B cell (primary cell): ENCODE measurements around the gene CLCF1. TPM values are rescaled to one million over a fixed set of nuclear protein-coding genes. Genes with fewer than 3 reads are reported as not detected.

Experiments
- ATAC-seq: fragments of 200-7000 bp; cut with Tn5 transposase; one replicate; pipeline ENCODE4 v1.10.0; 2021; ENCODE audit warnings: low read depth, mild to moderate bottlenecking, moderate number of reproducible peaks, moderate library complexity
- CTCF ChIA-PET: fragments of 350-600 bp; sonication (Branson Sonifier 250); formaldehyde crosslinking; loops from one replicate; lab custom pipeline; 2021; ENCODE audit warnings: antibody characterized with exemption, inconsistent platforms; lab: Charles Lee
- POLR2A ChIA-PET: fragments of 350-600 bp; sonication (Branson Sonifier 250); formaldehyde crosslinking; loops from one replicate; lab custom pipeline; 2021; ENCODE audit warnings: antibody characterized with exemption; lab: Charles Lee
- DNase-seq: peaks from one replicate; pipeline ENCODE4 v3.0.0; 2013
- H2AFZ ChIP-seq: 2 replicates; pipeline ENCODE4 v1.6.1; 2012; ENCODE audit warnings: mild to moderate bottlenecking, low read depth, low read length; ENCODE audit not compliant: insufficient read depth, poor library complexity, severe bottlenecking
- H3K27ac ChIP-seq, 2 donors: 1 replicate in 1 of 2; 2 replicates in 1 of 2; pipeline ENCODE4 v1.5.1; 2012 to 2013; ENCODE audit warnings: low read length in 2 of 2, mild to moderate bottlenecking in 2 of 2, moderate library complexity in 1 of 2
- H3K27me3 ChIP-seq, 4 experiments: fragments of 200-600 bp in 1 of 4; sonication (generic) in 1 of 4; replicated peaks in 1 of 4; 1 replicate in 2 of 4; 2 replicates in 2 of 4; pipeline versions ENCODE4 v1.6.1 to v1.7.0; 2013 to 2016; ENCODE audit warnings: low read length in 3 of 4, mild to moderate bottlenecking in 2 of 4, mixed read lengths in 1 of 4, moderate library complexity in 1 of 4; ENCODE audit not compliant: insufficient read depth in 4 of 4, control insufficient read depth in 3 of 4; ENCODE audit errors: control extremely low read depth in 1 of 4
- H3K36me3 ChIP-seq, 2 experiments: replicated peaks in 1 of 2; 1 replicate in 1 of 2; 2 replicates in 1 of 2; pipeline versions ENCODE4 v1.6.1 to v1.7.1; 2013; ENCODE audit warnings: low read length in 1 of 2; ENCODE audit not compliant: insufficient read depth in 2 of 2, control insufficient read depth in 1 of 2; ENCODE audit errors: control extremely low read depth in 1 of 2, extremely low read depth in 1 of 2
- H3K4me1 ChIP-seq, 2 donors: fragments of 200-600 bp in 1 of 2; sonication (generic) in 1 of 2; 1 replicate in 1 of 2; 2 replicates in 1 of 2; pipeline versions ENCODE4 v1.5.1 to v1.6.1; 2013 to 2017; ENCODE audit warnings: low read length in 2 of 2; ENCODE audit not compliant: control insufficient read depth in 2 of 2, insufficient read depth in 2 of 2
- H3K4me2 ChIP-seq: replicated peaks from 2 replicates; pipeline ENCODE3; 2012; ENCODE audit warnings: mild to moderate bottlenecking, low read depth, low read length; ENCODE audit not compliant: poor library complexity, severe bottlenecking
- H3K4me3 ChIP-seq, 5 experiments: fragments of 200-600 bp in 1 of 5; sonication (generic) in 1 of 5; 1 replicate in 3 of 5; 2 replicates in 2 of 5; pipeline versions ENCODE4 v1.5.1 to v1.7.0; 2011 to 2016; ENCODE audit warnings: low read length in 4 of 5, mild to moderate bottlenecking in 4 of 5, low read depth in 2 of 5, control low read depth in 1 of 5, moderate library complexity in 1 of 5; ENCODE audit not compliant: insufficient read depth in 1 of 5; ENCODE audit errors: control extremely low read depth in 1 of 5, extremely low read depth in 1 of 5
- H3K79me2 ChIP-seq: fragments of 200-600 bp; sonication (generic); one replicate; pipeline ENCODE4 v1.6.0; 2016; ENCODE audit warnings: low read length; ENCODE audit not compliant: control insufficient read depth, insufficient read depth
- H3K9ac ChIP-seq: fragments of 200-600 bp; sonication (generic); 2 replicates; pipeline ENCODE4 v1.6.1; 2017; ENCODE audit warnings: mild to moderate bottlenecking, low read length, moderate library complexity
- H3K9me3 ChIP-seq, 3 donors: one replicate each; pipeline versions ENCODE4 v1.6.1 to v1.7.1; 2013; ENCODE audit warnings: low read length in 2 of 3; ENCODE audit not compliant: control insufficient read depth in 2 of 3, insufficient read depth in 1 of 3; ENCODE audit errors: control extremely low read depth in 1 of 3
- H4K20me1 ChIP-seq: 2 replicates; pipeline ENCODE4 v1.6.0; 2012; ENCODE audit warnings: mild to moderate bottlenecking, low read length; ENCODE audit not compliant: insufficient read depth, control insufficient read depth, poor library complexity, severe bottlenecking
- H3K27ac Mint-ChIP-seq: one replicate; pipeline ENCODE4 v1.8.0; 2021; ENCODE audit warnings: mixed read lengths
- H3K27me3 Mint-ChIP-seq: one replicate; pipeline ENCODE4 v1.8.0; 2021; ENCODE audit warnings: mixed read lengths
- H3K4me1 Mint-ChIP-seq: one replicate; pipeline ENCODE4 v1.8.0; 2021; ENCODE audit warnings: mixed read lengths
- H3K4me3 Mint-ChIP-seq: one replicate; pipeline ENCODE4 v1.8.0; 2021; ENCODE audit warnings: mixed read lengths
- H3K9me3 Mint-ChIP-seq: one replicate; pipeline ENCODE4 v1.8.0; 2022; ENCODE audit warnings: mixed read lengths; ENCODE audit not compliant: insufficient read depth
- CTCF ChIP-seq: fragments of 200-600 bp; IDR thresholded peaks from one replicate; pipeline ENCODE4 v1.8.0; 2022; ENCODE audit warnings: antibody characterized with exemption, mild to moderate bottlenecking
- EZH2 ChIP-seq: IDR thresholded peaks from 2 replicates; pipeline ENCODE4 v1.6.1; 2012; ENCODE audit warnings: borderline replicate concordance, low read depth, mild to moderate bottlenecking, moderate library complexity, low read length; ENCODE audit not compliant: insufficient read depth, poor library complexity, severe bottlenecking
- WGBS: methylation state at CpG from one replicate; pipeline ENCODE4 v1.1.5; 2013; ENCODE audit warnings: missing lambda C conversion rate; ENCODE audit not compliant: insufficient coverage; 5-methylcytosine and 5-hydroxymethylcytosine counted together
- intact Hi-C: fragments of 100-400 bp; cut with micrococcal nuclease; formaldehyde crosslinking; loops from one replicate; pipeline ENCODE4 v1.10.0; 2022
- polyA plus RNA-seq: library from polyadenylated mRNA; depleted of rRNA; stranded (reverse); fragments of >200 nt; gene quantifications from 2 replicates; pipeline ENCODE4 v1.2.3, GENCODE V29; 2012
- total RNA-seq, 2 donors: library from RNA; stranded (reverse); fragments of 120-200 nt in 1 of 2; gene quantifications; 1 replicate in 1 of 2; 2 replicates in 1 of 2; pipeline versions ENCODE4 v1.2.3 to v1.2.4, GENCODE V29; 2013 to 2022

Gene CLCF1
- total and polyA plus RNA-seq, 2 donors (not counting 1 experiment from before 2014, with no cell fraction given) = 29.1 to 44.6 TPM

- DNase-seq (no peak), ATAC-seq (no peak)
- Histone ChIP-seq H3K4me3 (no peak overlapping the region), H3K4me2 (peak overlapping the region; percentile 89), H4K20me1 (peaks cover 9% of the 10 kb centered on the region), H3K4me1 (peaks cover 89 to 95% of the 10 kb centered on the region in 2 donors), H3K9ac (no peak overlapping the region), H3K79me2 (peaks cover 31% of the 10 kb centered on the region), H3K27ac (no peak overlapping the region), H2AFZ (no peak overlapping the region), H3K27me3 (no peaks in the 10 kb centered on the region), H3K36me3 (peaks cover 0 to 21% of the 10 kb centered on the region in 2 experiments), H3K9me3 (peaks cover 0 to 2% (median 0%) of the 10 kb centered on the region in 3 donors)
- H3K4me3 Mint-ChIP-seq = peak overlapping the region; percentile 91
- no peaks in the 10 kb centered on the region for H3K27me3 Mint-ChIP-seq
- WGBS = 40% methylated on average over 7 of the region's 9 CpGs
- ChIA-PET POLR2A (interaction anchor here (0.6 to 4.8 kb wide), 14 partner anchors 8 to 135 kb away, joined by 3 to 79 read pairs (median 9); partner anchors contain the start of genes CLCF1, CORO1B, POLD4 and PPP1CA), CTCF (interaction anchor here (0.6 to 3.8 kb wide), 13 partner anchors 8 to 190 kb away, joined by 3 to 48 read pairs (median 3); partner anchors contain the start of genes PITPNM1, PPP1CA, PTPRCAP and TBC1D10C)
- TF ChIP-seq CTCF = no peak
- H3K4me1 Mint-ChIP-seq = peaks cover 83% of the 10 kb centered on the region
- peak overlapping the region; percentile 100 for H3K27ac Mint-ChIP-seq
- no peaks in the 10 kb centered on the region for H3K9me3 Mint-ChIP-seq
- intact Hi-C loops = no loop called here
Observed at GRCh38 chr11:67412495-67413179, 39.2 kb upstream of the CLCF1 start.

GRCh38 chr11:67411785-67412152 lies 38.4 kb upstream of the CLCF1 start:
- peaks cover 0 to 29% of the 10 kb centered on the region in 2 experiments for H3K36me3 ChIP-seq
- ATAC-seq (peak; percentile 8), DNase-seq (peak; percentile 57)
- no peak overlapping the region for H3K4me3 ChIP-seq
- POLR2A ChIA-PET = interaction anchor here (0.6 to 4.8 kb wide), 12 partner anchors 8 to 134 kb away, joined by 3 to 79 read pairs (median 6); partner anchors contain the start of genes CORO1B, POLD4, PPP1CA and PTPRCAP
- H3K27ac ChIP-seq = no peak overlapping the region
- no peaks in the 10 kb centered on the region for H3K9me3 Mint-ChIP-seq
- H3K4me1 ChIP-seq = peaks cover 89 to 95% of the 10 kb centered on the region in 2 donors
- WGBS = 82% methylated on average over 5 of the region's 7 CpGs
- H3K27me3 Mint-ChIP-seq = no peaks in the 10 kb centered on the region
- peak overlapping the region; percentile 24 for H3K9ac ChIP-seq
- H3K9me3 ChIP-seq = peaks cover 0 to 2% (median 0%) of the 10 kb centered on the region in 3 donors
- peak overlapping the region; percentile 91 for H3K4me3 Mint-ChIP-seq
- intact Hi-C loops = no loop called here
- TF ChIP-seq EZH2 (no peak), CTCF (no peak)
- H3K4me1 Mint-ChIP-seq = peaks cover 84% of the 10 kb centered on the region
- peaks cover 36% of the 10 kb centered on the region for H3K79me2 ChIP-seq
- H3K27ac Mint-ChIP-seq = peak overlapping the region; percentile 100
- H2AFZ ChIP-seq = no peak overlapping the region
- CTCF ChIA-PET = interaction anchor here (0.9 to 3.8 kb wide), 6 partner anchors 9 to 48 kb away, joined by 3 to 48 read pairs (median 3); partner anchors contain the start of genes PPP1CA, PTPRCAP and TBC1D10C
- H4K20me1 ChIP-seq = peaks cover 17% of the 10 kb centered on the region
- H3K27me3 ChIP-seq = no peaks in the 10 kb centered on the region
- peak overlapping the region; percentile 89 for H3K4me2 ChIP-seq
